Measurements from ENCODE around the gene TTLL11. TPM values are rescaled to one million over a fixed set of nuclear protein-coding genes. Genes with fewer than 3 reads are reported as not detected.

The TTLL11 gene
- total RNA-seq, 4 donors from 2014 or later, result 9.1 to 14.6 (median 9.7) TPM

- TF ChIP-seq CTCF (IDR thresholded peaks at IDR 0.05) (no peak), POLR2A (IDR thresholded peaks at IDR 0.05) (no peak)
- no peak for DNase-seq (ENCODE audit: low spot score in 2 of 2)
- intact Hi-C loops (cut with DNase I; ENCODE audit: low total_unique reads), result no loop called here
- no peak overlapping the region for H3K4me3 ChIP-seq (ENCODE audit: low read depth, poor library complexity, severe bottlenecking)
- 81% methylated on average over 3 of the region's 3 CpGs for WGBS, 2 donors
Observed at GRCh38 chr9:122056484-122056883, 36.6 kb downstream of the TTLL11 start.

- no peak for DNase-seq (ENCODE audit: low spot score in 2 of 2)
- intact Hi-C loops (cut with DNase I; ENCODE audit: low total_unique reads), result no loop called here
- no peak for TF ChIP-seq CTCF (IDR thresholded peaks at IDR 0.05)
- no peak for TF ChIP-seq POLR2A (IDR thresholded peaks at IDR 0.05)
- no peak overlapping the region for H3K4me3 ChIP-seq (ENCODE audit: low read depth, poor library complexity, severe bottlenecking)
- WGBS, 2 donors, result 83 to 88% methylated on average over 6 of the region's 6 CpGs
Observed at GRCh38 chr9:122055701-122056100, 37.4 kb downstream of the TTLL11 start.

GRCh38 chr9:122053567-122054350, 39.3 kb downstream of the TTLL11 start:
- WGBS, 2 donors, result 57 to 60% methylated on average over 19 of the region's 19 CpGs
- DNase-seq (ENCODE audit: low spot score in 2 of 2), result no peak
- H3K4me3 ChIP-seq (ENCODE audit: low read depth, poor library complexity, severe bottlenecking), result no peak overlapping the region
- TF ChIP-seq POLR2A (IDR thresholded peaks at IDR 0.05) (no peak), CTCF (IDR thresholded peaks at IDR 0.05) (no peak)
- intact Hi-C loops (cut with DNase I; ENCODE audit: low total_unique reads), result no loop called here

- intact Hi-C loops (cut with DNase I; ENCODE audit: low total_unique reads), result no loop called here
- 69 to 84% methylated on average over 10 of the region's 10 CpGs for WGBS, 2 donors
- no peak for DNase-seq (ENCODE audit: low spot score in 2 of 2)
- no peak for TF ChIP-seq CTCF (IDR thresholded peaks at IDR 0.05)
- TF ChIP-seq POLR2A (IDR thresholded peaks at IDR 0.05), result no peak
- no peak overlapping the region for H3K4me3 ChIP-seq (ENCODE audit: low read depth, poor library complexity, severe bottlenecking)
Observed at GRCh38 chr9:122053064-122053463, 40.0 kb downstream of the TTLL11 start.

GRCh38 chr9:122051351-122052321, 41.5 kb downstream of the TTLL11 start:
- no peak overlapping the region for H3K4me3 ChIP-seq (ENCODE audit: low read depth, poor library complexity, severe bottlenecking)
- DNase-seq (ENCODE audit: low spot score in 2 of 2), result no peak
- TF ChIP-seq POLR2A (IDR thresholded peaks at IDR 0.05), result no peak
- no peak for TF ChIP-seq CTCF (IDR thresholded peaks at IDR 0.05)
- WGBS, 2 donors, result 83 to 87% methylated on average over 7 of the region's 7 CpGs
- intact Hi-C loops (cut with DNase I; ENCODE audit: low total_unique reads), result no loop called here
